K562 (cell line): Measurements from ENCODE around the gene DTX4. TPM values are rescaled to one million over a fixed set of nuclear protein-coding genes. Genes with fewer than 3 reads are reported as not detected.

Experiments
- ASH1L ChIP-seq: fragments of 450-650 bp; IDR thresholded peaks from 2 replicates; pipeline ENCODE4 v1.6.1; 2018; ENCODE audit warnings: borderline replicate concordance, mild to moderate bottlenecking, low read depth; ENCODE audit not compliant: partially characterized antibody
- CSDE1 ChIP-seq, 2 experiments: fragments of 450-650 bp; IDR thresholded peaks; 2 replicates each; pipeline ENCODE4 v1.6.1; 2016; ENCODE audit warnings: mild to moderate bottlenecking in 1 of 2
- DNMT1 ChIP-seq: fragments of 450-650 bp; IDR thresholded peaks from 2 replicates; pipeline ENCODE4 v1.6.1; 2016; ENCODE audit warnings: antibody characterized with exemption, mild to moderate bottlenecking
- FOXJ3 ChIP-seq: sonication (generic); formaldehyde crosslinking; IDR thresholded peaks from 2 replicates; pipeline ENCODE4 v1.4.0; 2020; ENCODE audit warnings: mild to moderate bottlenecking, missing genetic modification reagents
- NR4A1 ChIP-seq, 2 experiments: fragments of 250-450 bp in 1 of 2; fragments of 450-650 bp in 1 of 2; sonication (Bioruptor Pico) in 1 of 2; IDR thresholded peaks; 2 replicates each; pipeline versions ENCODE4 v1.4.0 to v1.6.1; 2016 to 2020; ENCODE audit warnings: mild to moderate bottlenecking in 2 of 2, missing compliant biosample characterization in 1 of 2, missing genetic modification characterization in 1 of 2, moderate library complexity in 1 of 2
- RBFOX2 ChIP-seq: fragments of 200-400 bp; formaldehyde crosslinking; IDR thresholded peaks from 2 replicates; pipeline ENCODE4 v1.6.1; 2017; ENCODE audit warnings: low read depth, mild to moderate bottlenecking, low read length, moderate library complexity
- SIRT6 ChIP-seq: IDR thresholded peaks from one replicate; pipeline ENCODE4 v1.6.1; 2012; ENCODE audit warnings: low read depth, mild to moderate bottlenecking, control low read depth, inconsistent platforms, low read length, moderate library complexity
- TCF7L2 ChIP-seq: fragments of 150-350 bp; IDR thresholded peaks from 2 replicates; pipeline ENCODE4 v1.6.1; 2016; ENCODE audit warnings: low read depth, mild to moderate bottlenecking, low read length, moderate library complexity
- ZNF146 ChIP-seq: IDR thresholded peaks from one replicate; pipeline ENCODE4 v1.6.1; 2018; ENCODE audit warnings: missing compliant biosample characterization; ENCODE audit not compliant: unreplicated experiment
- ZNF699 ChIP-seq: fragments of 250-450 bp; sonication (Bioruptor Pico); IDR thresholded peaks from 2 replicates; pipeline ENCODE4 v1.8.0; 2021; ENCODE audit warnings: mild to moderate bottlenecking, moderate library complexity; ENCODE audit not compliant: insufficient replicate concordance
- ZNF79 ChIP-seq: fragments of 250-450 bp; sonication (Bioruptor Pico); IDR thresholded peaks from 2 replicates; pipeline ENCODE4 v1.4.0; 2020; ENCODE audit warnings: low read depth, mild to moderate bottlenecking, moderate library complexity
- polyA plus RNA-seq, 8 experiments: library from polyadenylated mRNA; depleted of rRNA in 4 of 8; stranded (reverse) in 5 of 8; unstranded in 3 of 8; fragments of >200 nt; fragmentation: Nextera tagmentation in 2 of 8; fragmentation: Illumina TruSeq in 1 of 8; extraction: Ambion mirVana in 2 of 8; extraction: Trizol in 1 of 8; gene quantifications; 2 replicates each; pipeline versions ENCODE4 v1.2.1 to v1.2.3, GENCODE V29; 2011 to 2014; ENCODE audit warnings: inconsistent platforms in 1 of 8, missing spikeins in 1 of 8
- total RNA-seq, 7 experiments: library from RNA; depleted of rRNA in 6 of 7; stranded (reverse); fragments of >200 nt in 6 of 7; fragmentation: Illumina TruSeq in 2 of 7; extraction: Trizol in 2 of 7; gene quantifications; 2 replicates each; pipeline versions ENCODE4 v1.2.1 to v1.2.3, GENCODE V29; 2011 to 2021; ENCODE audit warnings: low replicate concordance in 1 of 7
- TF ChIP-seq, protein P1 (sequence below): fragments of 450-650 bp; IDR thresholded peaks from 2 replicates; pipeline ENCODE4 v1.6.1; 2018; ENCODE audit not compliant: partially characterized antibody
- TF ChIP-seq, protein P2 (sequence below): fragments of 250-450 bp; sonication (Bioruptor Pico); IDR thresholded peaks from 2 replicates; pipeline ENCODE4 v1.5.0; 2021; ENCODE audit warnings: mild to moderate bottlenecking, moderate library complexity
- TF ChIP-seq, protein P3 (sequence below): sonication (generic); formaldehyde crosslinking; IDR thresholded peaks from 2 replicates; pipeline ENCODE4 v1.8.1; 2023; ENCODE audit warnings: missing genetic modification reagents, mild to moderate bottlenecking, borderline replicate concordance

DTX4 gene
- total and polyA plus RNA-seq, 9 of the 15 experiments (the other 6 are each of a cell fraction or from before 2014, with no cell fraction given): 0.03 to 0.47 (median 0.04) TPM; not detected in 4

DNA sequence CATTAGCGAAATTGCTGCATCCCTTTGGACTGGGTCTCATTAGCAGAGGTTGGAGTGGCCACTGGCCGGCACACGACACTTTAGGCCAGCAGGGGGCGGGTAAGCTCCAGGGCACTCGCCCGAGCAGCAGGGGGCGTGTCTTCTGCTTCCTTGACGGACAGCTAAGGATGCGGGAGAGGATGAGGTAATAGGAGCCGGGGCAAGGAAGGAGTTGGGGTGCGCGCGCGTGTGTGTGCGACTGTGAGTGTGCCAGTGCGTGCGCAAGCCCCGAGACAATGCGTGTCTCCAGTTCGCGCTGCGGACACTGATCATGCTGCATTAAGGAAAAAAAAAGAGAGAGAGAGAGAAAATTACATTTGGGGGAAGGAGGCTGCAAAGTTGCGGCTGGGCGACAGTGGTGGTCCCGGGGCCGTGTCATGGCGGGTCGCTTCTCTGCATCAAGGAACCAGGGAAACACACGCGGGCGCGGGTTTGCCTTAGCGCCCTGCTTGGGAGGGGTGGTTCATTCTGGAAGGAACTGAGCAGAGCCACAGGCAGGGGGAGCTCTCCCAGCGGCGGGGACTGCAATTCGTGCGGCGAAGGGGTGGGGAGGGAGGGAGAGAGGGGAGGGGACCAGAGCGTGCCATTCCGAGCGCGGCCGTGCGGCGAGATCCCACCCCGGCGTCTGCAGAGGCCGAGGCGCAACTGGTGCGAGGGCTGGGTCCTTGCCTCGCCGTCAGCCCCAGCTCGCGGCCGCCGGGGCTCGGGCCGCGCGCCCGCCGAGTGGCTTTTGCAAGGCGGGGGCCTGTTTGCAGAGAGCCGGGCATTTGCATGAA is at the start of gene DTX4 (continued):
- TF ChIP-seq, protein P1, sequence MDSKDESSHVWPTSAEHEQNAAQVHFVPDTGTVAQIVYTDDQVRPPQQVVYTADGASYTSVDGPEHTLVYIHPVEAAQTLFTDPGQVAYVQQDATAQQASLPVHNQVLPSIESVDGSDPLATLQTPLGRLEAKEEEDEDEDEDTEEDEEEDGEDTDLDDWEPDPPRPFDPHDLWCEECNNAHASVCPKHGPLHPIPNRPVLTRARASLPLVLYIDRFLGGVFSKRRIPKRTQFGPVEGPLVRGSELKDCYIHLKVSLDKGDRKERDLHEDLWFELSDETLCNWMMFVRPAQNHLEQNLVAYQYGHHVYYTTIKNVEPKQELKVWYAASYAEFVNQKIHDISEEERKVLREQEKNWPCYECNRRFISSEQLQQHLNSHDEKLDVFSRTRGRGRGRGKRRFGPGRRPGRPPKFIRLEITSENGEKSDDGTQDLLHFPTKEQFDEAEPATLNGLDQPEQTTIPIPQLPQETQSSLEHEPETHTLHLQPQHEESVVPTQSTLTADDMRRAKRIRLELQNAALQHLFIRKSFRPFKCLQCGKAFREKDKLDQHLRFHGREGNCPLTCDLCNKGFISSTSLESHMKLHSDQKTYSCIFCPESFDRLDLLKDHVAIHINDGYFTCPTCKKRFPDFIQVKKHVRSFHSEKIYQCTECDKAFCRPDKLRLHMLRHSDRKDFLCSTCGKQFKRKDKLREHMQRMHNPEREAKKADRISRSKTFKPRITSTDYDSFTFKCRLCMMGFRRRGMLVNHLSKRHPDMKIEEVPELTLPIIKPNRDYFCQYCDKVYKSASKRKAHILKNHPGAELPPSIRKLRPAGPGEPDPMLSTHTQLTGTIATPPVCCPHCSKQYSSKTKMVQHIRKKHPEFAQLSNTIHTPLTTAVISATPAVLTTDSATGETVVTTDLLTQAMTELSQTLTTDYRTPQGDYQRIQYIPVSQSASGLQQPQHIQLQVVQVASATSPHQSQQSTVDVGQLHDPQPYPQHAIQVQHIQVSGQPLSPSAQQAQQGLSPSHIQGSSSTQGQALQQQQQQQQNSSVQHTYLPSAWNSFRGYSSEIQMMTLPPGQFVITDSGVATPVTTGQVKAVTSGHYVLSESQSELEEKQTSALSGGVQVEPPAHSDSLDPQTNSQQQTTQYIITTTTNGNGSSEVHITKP: peak; percentile 47
- no peak for TF ChIP-seq ZNF699 (CRISPR knock-in tag)
- TF ChIP-seq, protein P2, sequence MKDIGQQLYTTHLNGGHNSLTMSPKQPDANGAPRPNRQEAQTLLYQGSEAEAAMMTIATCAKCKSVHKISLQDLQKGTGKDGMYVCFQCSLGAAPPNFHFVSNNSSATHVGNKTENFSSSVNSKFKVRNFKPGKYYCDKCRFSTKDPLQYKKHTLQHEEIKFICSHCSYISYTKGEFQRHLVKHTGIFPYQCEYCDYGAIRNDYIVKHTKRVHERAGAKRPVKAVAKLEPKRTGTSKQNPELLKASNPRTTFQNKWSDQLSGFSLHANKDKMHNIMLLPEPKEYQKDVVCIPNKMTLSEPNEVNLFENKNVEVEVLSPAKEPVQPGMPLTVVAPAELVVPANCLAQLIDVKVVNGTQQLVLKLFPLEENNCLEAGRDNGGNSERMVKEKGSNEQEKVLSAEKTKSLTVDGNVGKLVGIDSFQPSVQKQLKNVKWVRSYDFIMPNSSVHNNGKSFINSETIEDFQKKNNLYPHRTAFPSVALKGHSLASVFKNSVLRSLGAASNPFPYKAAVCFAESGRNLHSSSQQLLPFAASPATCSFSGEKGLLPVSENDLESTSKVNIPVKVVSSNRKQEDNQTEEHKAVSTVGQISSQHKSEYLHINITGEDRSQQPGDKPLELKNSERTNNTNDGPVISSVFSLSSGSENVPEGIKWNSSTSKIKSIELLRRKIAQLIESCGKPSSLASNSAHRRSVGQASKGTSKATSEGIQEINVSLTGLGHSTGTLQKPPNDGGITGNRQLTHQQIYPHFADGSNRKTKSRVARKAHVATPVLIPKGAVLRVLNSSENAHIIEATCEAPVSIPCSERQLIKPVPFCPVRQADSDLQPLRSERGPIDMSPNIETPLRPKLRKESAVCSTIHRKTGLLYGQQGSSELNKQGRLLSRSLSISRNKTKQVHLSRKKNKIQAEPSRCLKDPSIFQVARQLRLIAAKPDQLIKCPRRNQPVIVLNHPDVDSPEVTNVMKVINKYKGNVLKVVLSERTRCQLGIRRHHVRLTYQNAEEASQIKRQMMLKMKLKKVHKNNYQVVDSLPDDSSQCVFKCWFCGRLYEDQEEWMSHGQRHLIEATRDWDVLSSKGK: no peak
- no peak; the same call in 1 of the 2 replicates for TF ChIP-seq RBFOX2
- no peak for TF ChIP-seq ZNF79 (CRISPR knock-in tag)
- TF ChIP-seq TCF7L2: no peak
- TF ChIP-seq CSDE1 (IDR thresholded peaks at IDR 0.05): no peak
- TF ChIP-seq, protein P3, sequence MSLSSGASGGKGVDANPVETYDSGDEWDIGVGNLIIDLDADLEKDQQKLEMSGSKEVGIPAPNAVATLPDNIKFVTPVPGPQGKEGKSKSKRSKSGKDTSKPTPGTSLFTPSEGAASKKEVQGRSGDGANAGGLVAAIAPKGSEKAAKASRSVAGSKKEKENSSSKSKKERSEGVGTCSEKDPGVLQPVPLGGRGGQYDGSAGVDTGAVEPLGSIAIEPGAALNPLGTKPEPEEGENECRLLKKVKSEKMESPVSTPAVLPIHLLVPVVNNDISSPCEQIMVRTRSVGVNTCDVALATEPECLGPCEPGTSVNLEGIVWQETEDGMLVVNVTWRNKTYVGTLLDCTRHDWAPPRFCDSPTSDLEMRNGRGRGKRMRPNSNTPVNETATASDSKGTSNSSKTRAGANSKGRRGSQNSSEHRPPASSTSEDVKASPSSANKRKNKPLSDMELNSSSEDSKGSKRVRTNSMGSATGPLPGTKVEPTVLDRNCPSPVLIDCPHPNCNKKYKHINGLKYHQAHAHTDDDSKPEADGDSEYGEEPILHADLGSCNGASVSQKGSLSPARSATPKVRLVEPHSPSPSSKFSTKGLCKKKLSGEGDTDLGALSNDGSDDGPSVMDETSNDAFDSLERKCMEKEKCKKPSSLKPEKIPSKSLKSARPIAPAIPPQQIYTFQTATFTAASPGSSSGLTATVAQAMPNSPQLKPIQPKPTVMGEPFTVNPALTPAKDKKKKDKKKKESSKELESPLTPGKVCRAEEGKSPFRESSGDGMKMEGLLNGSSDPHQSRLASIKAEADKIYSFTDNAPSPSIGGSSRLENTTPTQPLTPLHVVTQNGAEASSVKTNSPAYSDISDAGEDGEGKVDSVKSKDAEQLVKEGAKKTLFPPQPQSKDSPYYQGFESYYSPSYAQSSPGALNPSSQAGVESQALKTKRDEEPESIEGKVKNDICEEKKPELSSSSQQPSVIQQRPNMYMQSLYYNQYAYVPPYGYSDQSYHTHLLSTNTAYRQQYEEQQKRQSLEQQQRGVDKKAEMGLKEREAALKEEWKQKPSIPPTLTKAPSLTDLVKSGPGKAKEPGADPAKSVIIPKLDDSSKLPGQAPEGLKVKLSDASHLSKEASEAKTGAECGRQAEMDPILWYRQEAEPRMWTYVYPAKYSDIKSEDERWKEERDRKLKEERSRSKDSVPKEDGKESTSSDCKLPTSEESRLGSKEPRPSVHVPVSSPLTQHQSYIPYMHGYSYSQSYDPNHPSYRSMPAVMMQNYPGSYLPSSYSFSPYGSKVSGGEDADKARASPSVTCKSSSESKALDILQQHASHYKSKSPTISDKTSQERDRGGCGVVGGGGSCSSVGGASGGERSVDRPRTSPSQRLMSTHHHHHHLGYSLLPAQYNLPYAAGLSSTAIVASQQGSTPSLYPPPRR (CRISPR knock-in tag): no peak
- peak; percentile 73; the same call in 1 of the 2 replicates for TF ChIP-seq DNMT1
- no peak for TF ChIP-seq FOXJ3 (CRISPR knock-in tag)
- no peak for TF ChIP-seq SIRT6
- TF ChIP-seq ZNF146 (CRISPR knock-in tag): no peak
- TF ChIP-seq ASH1L: no peak
- no peak for TF ChIP-seq NR4A1 (CRISPR knock-in tag; IDR thresholded peaks at IDR 0.05)
- no peak for TF ChIP-seq NR4A1 (tag; IDR thresholded peaks at IDR 0.05)
